Testis (tissue), 2 donors: ENCODE results near the gene SRL.

Experiments used
- CTCF ChIP-seq, 3 experiments: fragments of 450-650 bp in 2 of 3; fragments of 200-600 bp in 1 of 3; sonication (generic) in 1 of 3; IDR thresholded peaks; one replicate each; pipeline ENCODE4 v1.5.1; 2016 to 2019; ENCODE audit warnings: antibody characterized with exemption in 3 of 3, mild to moderate bottlenecking in 2 of 3, moderate library complexity in 1 of 3
- POLR2A ChIP-seq: fragments of 450-650 bp; IDR thresholded peaks from one replicate; pipeline ENCODE4 v1.6.1; 2017; ENCODE audit warnings: antibody characterized with exemption, mild to moderate bottlenecking, moderate library complexity

- no peak for TF ChIP-seq CTCF (IDR thresholded peaks at IDR 0.05)
- no peak for TF ChIP-seq POLR2A
Measured at GRCh38 chr16:4175849-4176248, 66.0 kb downstream of the SRL start.
